ENCODE results near the gene QRFP.

GRCh38 chr9:130905125-130905901 lies 8.7 kb upstream of the QRFP start:
- TF ChIP-seq CTCF (IDR thresholded peaks at IDR 0.05) (no peak), ZFX (IDR thresholded peaks at IDR 0.05; ENCODE audit: borderline replicate concordance) (no peak)

Measured in 22Rv1 (cell line).